Endothelial cell of umbilical vein (primary cell): ENCODE measurements around the gene ITPRIPL1. TPM values are rescaled to one million over a fixed set of nuclear protein-coding genes. Genes with fewer than 3 reads are reported as not detected.

Experiments used
- BruUV-seq: library from RNA; stranded (reverse); fragments of 400-500 nt; replicated peaks from 2 replicates; lab custom pipeline; 2021; lab: Mats Ljungman, UMichigan
- CTCF ChIA-PET: fragments of 300-600, 350-600 bp; sonication (Branson Sonifier 250); formaldehyde crosslinking; loops from one replicate; lab custom pipeline; 2021; ENCODE audit warnings: antibody characterized with exemption, inconsistent platforms; lab: Charles Lee
- POLR2A ChIA-PET: fragments of 300-600, 350-600 bp; sonication (Branson Sonifier 250); formaldehyde crosslinking; loops from one replicate; lab custom pipeline; 2021; ENCODE audit warnings: antibody characterized with exemption, inconsistent platforms; lab: Charles Lee
- DNase-seq: peaks from one replicate; pipeline ENCODE4 v3.0.0-alpha.2; 2011; ENCODE audit warnings: low read depth, low spot score
- FAIRE-seq: peaks from 2 replicates; lab custom pipeline; 2011; peaks lifted over from hg19 to GRCh38; lab: Jason Lieb, UNC
- H2AFZ ChIP-seq: 2 replicates; pipeline ENCODE4 v1.6.0; 2012; ENCODE audit warnings: low read depth, low read length, control low read depth, inconsistent platforms
- H3K27ac ChIP-seq: 2 replicates; pipeline ENCODE4 v1.5.1; 2011; ENCODE audit warnings: low read depth, mild to moderate bottlenecking, control low read depth, low read length, moderate library complexity; ENCODE audit not compliant: insufficient read depth
- H3K27me3 ChIP-seq, 2 experiments: 2 replicates each; pipeline versions ENCODE4 v1.6.0 to v1.6.1; 2011; ENCODE audit warnings: low read length in 2 of 2, mixed read lengths in 1 of 2; ENCODE audit not compliant: control insufficient read depth in 2 of 2, insufficient read depth in 2 of 2
- H3K36me3 ChIP-seq, 2 experiments: 2 replicates in 1 of 2; 3 replicates in 1 of 2; pipeline ENCODE4 v1.5.1; 2011; ENCODE audit warnings: low read length in 2 of 2, mild to moderate bottlenecking in 1 of 2, moderate library complexity in 1 of 2; ENCODE audit not compliant: control insufficient read depth in 2 of 2, insufficient read depth in 2 of 2; ENCODE audit errors: extremely low read depth in 1 of 2
- H3K4me1 ChIP-seq: 3 replicates; pipeline ENCODE4 v1.5.1; 2011; ENCODE audit warnings: mild to moderate bottlenecking, low read length; ENCODE audit not compliant: control insufficient read depth, insufficient read depth; ENCODE audit errors: extremely low read depth
- H3K4me2 ChIP-seq: 2 replicates; pipeline ENCODE4 v1.6.1; 2011; ENCODE audit warnings: low read length, control low read depth, mixed read lengths; ENCODE audit not compliant: insufficient read depth
- H3K4me3 ChIP-seq, 3 experiments: fragments of 200-600 bp in 1 of 3; sonication (generic), shearing (Covaris generic) in 1 of 3; replicated peaks in 1 of 3; 2 replicates each; pipeline ENCODE4 v1.5.1; 2011 to 2016; ENCODE audit warnings: control low read depth in 3 of 3, low read length in 3 of 3, mild to moderate bottlenecking in 2 of 3, inconsistent platforms in 1 of 3, low read depth in 1 of 3, moderate library complexity in 1 of 3; ENCODE audit not compliant: insufficient read depth in 1 of 3
- H3K79me2 ChIP-seq: 2 replicates; pipeline ENCODE4 v1.6.0; 2012; ENCODE audit warnings: low read length, inconsistent platforms; ENCODE audit not compliant: control insufficient read depth, insufficient read depth
- H3K9ac ChIP-seq: replicated peaks from 2 replicates; pipeline ENCODE3; 2011; ENCODE audit warnings: low read length, control low read depth; ENCODE audit not compliant: insufficient read depth; ENCODE audit errors: extremely low read depth
- H3K9me1 ChIP-seq: replicated peaks from 3 replicates; pipeline ENCODE4 v1.6.0; 2011; ENCODE audit warnings: mild to moderate bottlenecking, low read length; ENCODE audit not compliant: control insufficient read depth, insufficient read depth; ENCODE audit errors: extremely low read depth
- H3K9me3 ChIP-seq: replicated peaks from 2 replicates; pipeline ENCODE4 v1.5.1; 2012; ENCODE audit warnings: low read length, inconsistent platforms; ENCODE audit not compliant: control insufficient read depth, insufficient read depth
- H4K20me1 ChIP-seq: replicated peaks from 2 replicates; pipeline ENCODE3; 2011; ENCODE audit warnings: mild to moderate bottlenecking, low read length; ENCODE audit not compliant: control insufficient read depth, insufficient read depth; ENCODE audit errors: extremely low read depth
- EZH2 ChIP-seq: IDR thresholded peaks from 2 replicates; pipeline ENCODE4 v1.6.1; 2012; ENCODE audit warnings: borderline replicate concordance, low read depth, mild to moderate bottlenecking, moderate library complexity, low read length, inconsistent platforms; ENCODE audit not compliant: severe bottlenecking
- FOS ChIP-seq: IDR thresholded peaks from 2 replicates; pipeline ENCODE4 v1.6.1; 2011; ENCODE audit warnings: mild to moderate bottlenecking, low read length, moderate library complexity, borderline replicate concordance; ENCODE audit not compliant: insufficient read depth
- GATA2 ChIP-seq: IDR thresholded peaks from 2 replicates; pipeline ENCODE4 v1.7.0; 2011; ENCODE audit warnings: low read depth, mild to moderate bottlenecking, moderate library complexity, mixed read lengths, low read length; ENCODE audit not compliant: insufficient read length, insufficient read depth
- JUN ChIP-seq: IDR thresholded peaks from 2 replicates; pipeline ENCODE4 v1.6.1; 2011; ENCODE audit warnings: borderline replicate concordance, low read depth; ENCODE audit not compliant: insufficient read length, insufficient read depth
- MYC ChIP-seq: IDR thresholded peaks from one replicate; pipeline ENCODE4 v1.6.1; 2011; ENCODE audit warnings: mild to moderate bottlenecking, low read depth, low read length
- POLR2A ChIP-seq: IDR thresholded peaks from 2 replicates; pipeline ENCODE4 v1.6.1; 2012; ENCODE audit warnings: low read depth, mild to moderate bottlenecking, control low read depth, low read length
- POLR2AphosphoS5 ChIP-seq: IDR thresholded peaks from 2 replicates; pipeline ENCODE4 v1.6.1; 2012; ENCODE audit warnings: low read depth, mild to moderate bottlenecking, control low read depth, low read length, moderate library complexity; ENCODE audit not compliant: insufficient read depth
- dilution Hi-C: fragments of 300-500 bp; cut with MboI; formaldehyde crosslinking; loops from one replicate; pipeline ENCODE4 v1.15.0; 2019; ENCODE audit warnings: low sequenced_read_pairs; ENCODE audit not compliant: extremely low pct_ligation_motif_present
- intact Hi-C: fragments of 100-400 bp; cut with micrococcal nuclease; formaldehyde crosslinking; loops from one replicate; pipeline ENCODE4 v1.10.0; 2022
- polyA plus RNA-seq, 4 experiments: library from polyadenylated mRNA; depleted of rRNA in 3 of 4; stranded (reverse) in 3 of 4; unstranded in 1 of 4; fragments of >200 nt; gene quantifications; 2 replicates each; pipeline versions ENCODE4 v1.2.1 to v1.2.3, GENCODE V29; 2011 to 2012; ENCODE audit warnings: missing spikeins in 1 of 4
- total RNA-seq: library from RNA; stranded (reverse); gene quantifications from 2 replicates; pipeline ENCODE4 v1.2.3, GENCODE V29; 2021
- TF ChIP-seq, protein P1 (sequence below), 2 donors: IDR thresholded peaks; 1 replicate in 1 of 2; 2 replicates in 1 of 2; pipeline ENCODE4 v1.5.1; 2011; ENCODE audit warnings: low read length in 2 of 2, mild to moderate bottlenecking in 2 of 2, moderate library complexity in 2 of 2, control low read depth in 1 of 2, inconsistent platforms in 1 of 2, low read depth in 1 of 2; ENCODE audit not compliant: insufficient read depth in 1 of 2; ENCODE audit errors: extremely low read depth in 1 of 2
- TF ChIP-seq, protein P2 (sequence below): IDR thresholded peaks from 2 replicates; pipeline ENCODE4 v1.6.1; 2011; ENCODE audit not compliant: insufficient read depth, insufficient read length

Gene ITPRIPL1
- total and polyA plus RNA-seq, 2 donors (not counting 3 experiments of a cell fraction or from before 2014, with no cell fraction given): 2.6 to 5.8 TPM

- Histone ChIP-seq H3K36me3 (peaks cover 0 to 3% of the 10 kb centered on the region in 2 experiments), H3K9me3 (no peaks in the 10 kb centered on the region), H4K20me1 (no peaks in the 10 kb centered on the region), H3K79me2 (no peaks in the 10 kb centered on the region), H3K9ac (no peak overlapping the region), H3K9me1 (no peaks in the 10 kb centered on the region), H2AFZ (no peak overlapping the region), H3K4me1 (peaks cover 3% of the 10 kb centered on the region), H3K4me2 (no peak overlapping the region), H3K27ac (no peak overlapping the region), H3K27me3 (no peaks in the 10 kb centered on the region), H3K4me3 (no peak overlapping the region)
- ChIA-PET CTCF (interaction anchor here (1.1 to 1.2 kb wide), 2 partner anchors 8 to 11 kb away, joined by 3 read pairs; no protein-coding TSS in a partner anchor), POLR2A (no interaction called here)
- TF ChIP-seq FOS: no peak
- TF ChIP-seq JUN: no peak
- TF ChIP-seq, protein P1, sequence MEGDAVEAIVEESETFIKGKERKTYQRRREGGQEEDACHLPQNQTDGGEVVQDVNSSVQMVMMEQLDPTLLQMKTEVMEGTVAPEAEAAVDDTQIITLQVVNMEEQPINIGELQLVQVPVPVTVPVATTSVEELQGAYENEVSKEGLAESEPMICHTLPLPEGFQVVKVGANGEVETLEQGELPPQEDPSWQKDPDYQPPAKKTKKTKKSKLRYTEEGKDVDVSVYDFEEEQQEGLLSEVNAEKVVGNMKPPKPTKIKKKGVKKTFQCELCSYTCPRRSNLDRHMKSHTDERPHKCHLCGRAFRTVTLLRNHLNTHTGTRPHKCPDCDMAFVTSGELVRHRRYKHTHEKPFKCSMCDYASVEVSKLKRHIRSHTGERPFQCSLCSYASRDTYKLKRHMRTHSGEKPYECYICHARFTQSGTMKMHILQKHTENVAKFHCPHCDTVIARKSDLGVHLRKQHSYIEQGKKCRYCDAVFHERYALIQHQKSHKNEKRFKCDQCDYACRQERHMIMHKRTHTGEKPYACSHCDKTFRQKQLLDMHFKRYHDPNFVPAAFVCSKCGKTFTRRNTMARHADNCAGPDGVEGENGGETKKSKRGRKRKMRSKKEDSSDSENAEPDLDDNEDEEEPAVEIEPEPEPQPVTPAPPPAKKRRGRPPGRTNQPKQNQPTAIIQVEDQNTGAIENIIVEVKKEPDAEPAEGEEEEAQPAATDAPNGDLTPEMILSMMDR (IDR thresholded peaks at IDR 0.05; ENCODE audit: extremely low read depth in 1 of 2, insufficient read depth in 1 of 2, low read depth in 1 of 2, low read length in 2 of 2): no peak
- no peak for TF ChIP-seq POLR2A
- TF ChIP-seq MYC: no peak
- TF ChIP-seq POLR2AphosphoS5: no peak
- TF ChIP-seq EZH2: no peak
- TF ChIP-seq, protein P2, sequence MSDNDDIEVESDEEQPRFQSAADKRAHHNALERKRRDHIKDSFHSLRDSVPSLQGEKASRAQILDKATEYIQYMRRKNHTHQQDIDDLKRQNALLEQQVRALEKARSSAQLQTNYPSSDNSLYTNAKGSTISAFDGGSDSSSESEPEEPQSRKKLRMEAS: no peak
- TF ChIP-seq GATA2: no peak
- dilution Hi-C loops (no loop called here), intact Hi-C loops (no loop called here)
- no TSS peak for BruUV-seq
- FAIRE-seq (no peak), DNase-seq (no peak)
Observed at GRCh38 chr2:96353032-96353561, 28.0 kb downstream of the ITPRIPL1 start.
